ENCODE data around the gene ZNF710.
"Not testable (repeated sequence)": the region's sequence is repeated elsewhere in the genome, so short reads cannot be mapped to it uniquely, and the experiment has no call there.

DNA sequence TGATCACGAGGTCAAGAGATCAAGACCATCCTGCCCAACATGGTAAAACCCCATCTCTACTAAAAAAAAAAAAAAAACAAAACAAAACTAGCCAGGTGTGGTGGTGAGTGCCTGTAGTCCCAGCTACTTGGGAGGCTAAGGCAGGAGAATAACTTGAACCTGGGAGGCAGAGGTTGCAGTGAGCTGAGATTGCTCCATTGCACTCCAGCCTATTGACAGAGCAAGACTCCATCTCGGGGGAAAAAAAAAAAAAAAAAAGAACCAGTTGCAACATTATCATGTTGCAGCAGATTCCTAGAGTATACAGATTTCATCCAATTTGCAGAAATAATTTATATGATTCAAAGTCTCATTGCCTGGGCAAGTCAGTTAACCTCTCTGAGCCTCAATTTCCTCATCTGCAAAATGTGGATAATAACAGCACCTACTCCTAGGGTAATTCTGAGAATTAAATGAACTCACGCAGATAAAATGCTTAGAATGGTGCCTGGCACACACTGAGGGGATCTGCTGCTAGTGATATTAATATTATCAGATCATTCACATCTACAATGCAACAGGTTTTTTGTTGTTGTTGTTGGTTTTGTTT lies 108.1 kb downstream of the ZNF710 start:
- not testable (repeated sequence) for TF ChIP-seq CTCF (IDR thresholded peaks at IDR 0.05); POLR2A (IDR thresholded peaks at IDR 0.05); POLR2AphosphoS5 (IDR thresholded peaks at IDR 0.05; ENCODE audit: insufficient read depth in 1 of 2, low read depth in 1 of 2)
